Pancreas (tissue), 10 donors: ENCODE results near the gene NKX1-1. TPM values are rescaled to one million over a fixed set of nuclear protein-coding genes. Genes with fewer than 3 reads are reported as not detected.

Experiments used
- ATAC-seq, 4 donors: fragments of 200-7000 bp; cut with Tn5 transposase; one replicate each; pipeline versions ENCODE4 v1.8.0 to v1.9.1; 2020; ENCODE audit warnings: mild to moderate bottlenecking in 4 of 4, moderate library complexity in 4 of 4
- DNase-seq, 6 donors: peaks; one replicate each; pipeline ENCODE4 v3.0.0-alpha.2; 2020
- FAIRE-seq: peaks from 2 replicates; lab custom pipeline; 2012; peaks lifted over from hg19 to GRCh38; lab: Jason Lieb, UNC
- H3K27ac ChIP-seq, 4 donors: fragments of 200-600 bp; sonication (generic); 1 replicate in 3 of 4; 2 replicates in 1 of 4; pipeline versions ENCODE4 v1.5.0 to v1.8.0; 2020
- H3K27me3 ChIP-seq, 4 donors: fragments of 200-600 bp; one replicate each; pipeline ENCODE4 v1.8.0; 2021
- H3K36me3 ChIP-seq, 3 donors: fragments of 200-600 bp; sonication (generic) in 1 of 3; one replicate each; pipeline versions ENCODE4 v1.5.0 to v1.8.0; 2020 to 2021
- H3K4me1 ChIP-seq, 3 donors: fragments of 200-600 bp; one replicate each; pipeline ENCODE4 v1.8.0; 2021
- H3K4me3 ChIP-seq, 4 donors: fragments of 200-600 bp; sonication (generic) in 2 of 4; one replicate each; pipeline versions ENCODE4 v1.5.0 to v1.8.0; 2020 to 2021
- H3K9me3 ChIP-seq, 4 donors: fragments of 200-600 bp; one replicate each; pipeline ENCODE4 v1.8.0; 2021
- CTCF ChIP-seq, 4 donors: fragments of 200-600 bp; sonication (generic) in 3 of 4; IDR thresholded peaks; one replicate each; pipeline versions ENCODE4 v1.5.0 to v1.8.0; 2021; ENCODE audit warnings: antibody characterized with exemption in 4 of 4
- WGBS, 2 donors: extraction: QIAGEN DNeasy Blood & Tissue Kit; methylation state at CpG; one replicate each; pipeline ENCODE4 v1.1.7; 2013; 5-methylcytosine and 5-hydroxymethylcytosine counted together
- intact Hi-C, 3 donors: fragments of 100-400 bp; cut with DNase I; formaldehyde crosslinking; loops; one replicate each; pipeline versions ENCODE4 v1.11.1 to v1.14.2; 2022
- polyA plus RNA-seq, 2 donors: library from polyadenylated mRNA; stranded (reverse); fragments of 200-250 nt; gene quantifications; one replicate each; pipeline ENCODE4 v1.2.3, GENCODE V29; 2013
- total RNA-seq, 6 donors: library from RNA; stranded (reverse); fragmentation: NEBNext Ultra II Directional in 4 of 6; extraction: Animal tissue kit (Norgen Biotek cat#: 25700) in 4 of 6; gene quantifications; one replicate each; pipeline versions ENCODE4 v1.2.1 to v1.2.4, GENCODE V29; 2021 to 2023
- donor health status: healthy with polysubstance abuse.
- donor health status: DM: no; HTN: no; CAD: no; lungs with moderate emphysema.
- donor health status: DM: no; HTN: no; CAD: no.
- donor health status: control.
- donor health status: control.
- donor health status: Bipolar disorder and iron deficiency.
- donor health status: DM: yes; HTN: yes; CAD: no.
- donor health status: DM: no; HTN: no; CAD: no.
- donor health status: DM: no; HTN: no; CAD: no.
- donor health status: DM: yes; HTN: yes; CAD: no.

Gene NKX1-1
- total and polyA plus RNA-seq, 8 donors, result not detected

GRCh38 chr4:1361431-1361830, 44.8 kb downstream of the NKX1-1 start:
- no peaks in the 10 kb centered on the region for H3K9me3 ChIP-seq
- ATAC-seq, result no peak
- H3K4me1 ChIP-seq, result no peaks in the 10 kb centered on the region
- DNase-seq, result peak in 1 of 6 donors; percentile 58
- WGBS, 2 donors, result 83 to 92% methylated on average over 18 of the region's 18 CpGs
- intact Hi-C loops, result no loop called here
- no peak overlapping the region for H3K27ac ChIP-seq
- TF ChIP-seq CTCF (IDR thresholded peaks at IDR 0.05), result no peak
- FAIRE-seq, result no peak
- no peaks in the 10 kb centered on the region for H3K36me3 ChIP-seq
- H3K27me3 ChIP-seq, result no peaks in the 10 kb centered on the region
- H3K4me3 ChIP-seq, result no peak overlapping the region

DNA sequence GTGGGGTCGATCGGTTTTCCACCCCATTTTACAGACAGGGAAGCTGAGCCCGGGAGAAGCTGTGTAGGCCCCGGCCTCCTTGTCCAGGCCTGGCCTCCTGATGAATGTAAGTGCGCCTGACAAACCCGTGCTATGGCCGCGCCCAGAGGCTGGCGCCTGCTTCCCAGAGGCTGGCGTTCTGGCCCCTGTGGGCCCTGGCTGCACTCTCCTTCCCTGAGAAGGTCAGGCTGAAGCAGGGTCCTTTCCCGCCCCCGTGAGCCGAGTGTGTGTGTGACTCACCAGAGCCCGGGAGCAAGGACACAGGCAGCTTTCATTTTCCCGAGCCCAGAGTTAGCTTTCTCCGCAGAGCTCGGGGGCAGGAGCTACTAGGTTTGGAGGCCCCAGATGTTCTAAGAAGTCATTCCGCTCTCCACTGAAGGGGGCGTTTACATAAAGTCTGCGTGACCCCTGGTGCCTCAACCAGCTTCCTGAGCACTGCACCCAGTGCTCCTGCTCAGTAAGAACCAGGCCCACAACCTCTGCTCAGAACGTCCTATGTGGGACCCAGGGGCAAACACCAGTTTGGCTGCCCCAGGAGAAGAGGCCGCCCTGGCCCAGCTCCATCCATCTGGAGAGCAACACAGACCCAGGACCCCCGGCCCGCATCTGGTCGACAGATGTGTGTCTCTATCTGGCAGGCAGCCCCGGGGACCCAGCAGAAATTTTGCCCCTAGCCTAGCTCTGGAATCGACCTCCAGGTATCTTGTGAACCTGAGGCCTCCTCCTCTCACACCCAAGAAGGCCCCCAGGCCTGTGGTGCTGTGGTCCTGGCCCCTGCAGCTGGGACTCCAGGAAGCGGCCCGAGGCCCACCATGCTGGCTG, 45.6 kb downstream of the NKX1-1 start:
- Histone ChIP-seq H3K4me1 (no peaks in the 10 kb centered on the region), H3K9me3 (no peaks in the 10 kb centered on the region), H3K27ac (no peak overlapping the region), H3K36me3 (peaks cover 0 to 2% (median 0%) of the 10 kb centered on the region in 3 donors), H3K4me3 (no peak overlapping the region), H3K27me3 (no peaks in the 10 kb centered on the region)
- peak in 1 of 4 donors; percentile 41 for ATAC-seq
- FAIRE-seq, result no peak
- intact Hi-C loops, result no loop called here
- 86% methylated on average over 29 of the region's 29 CpGs for WGBS, 2 donors
- TF ChIP-seq CTCF (IDR thresholded peaks at IDR 0.05), result no peak
- peak in 1 of 6 donors; percentile 74 for DNase-seq

GRCh38 chr4:1359976-1360375, 46.3 kb downstream of the NKX1-1 start:
- Histone ChIP-seq H3K9me3 (no peaks in the 10 kb centered on the region), H3K4me1 (no peaks in the 10 kb centered on the region), H3K4me3 (no peak overlapping the region), H3K27ac (no peak overlapping the region), H3K36me3 (peaks cover 0 to 8% (median 0%) of the 10 kb centered on the region in 3 donors), H3K27me3 (no peaks in the 10 kb centered on the region)
- DNase-seq (peak in 1 of 6 donors; percentile 38), FAIRE-seq (no peak), ATAC-seq (no peak)
- intact Hi-C loops, result loop anchor here in 1 of 3 donors (5.0 to 10.0 kb wide), 2 partner anchors 157 to 265 kb away; no protein-coding TSS in a partner anchor
- WGBS, 2 donors, result 91 to 93% methylated on average over 16 of the region's 16 CpGs
- TF ChIP-seq CTCF (IDR thresholded peaks at IDR 0.05), result no peak

DNA sequence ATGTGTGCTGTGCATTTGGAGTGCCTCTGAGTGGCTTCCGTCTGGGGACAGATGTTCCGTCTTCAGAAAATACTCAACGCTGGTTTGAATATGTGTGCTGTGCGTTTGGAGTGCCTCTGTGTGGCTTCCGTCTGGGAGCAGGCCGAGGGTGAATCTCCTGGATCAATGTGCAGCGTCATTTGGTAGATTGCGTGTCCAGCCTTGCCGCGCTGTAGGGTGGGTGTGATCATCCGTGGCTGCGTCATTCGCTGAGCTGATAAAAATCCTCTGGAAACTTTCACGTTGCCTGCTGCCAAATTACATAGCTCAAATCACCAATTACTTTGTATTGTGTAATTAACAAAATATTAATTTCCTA, 47.1 kb downstream of the NKX1-1 start:
- ATAC-seq, result no peak
- FAIRE-seq, result no peak
- Histone ChIP-seq H3K36me3 (peaks cover 0 to 8% (median 0%) of the 10 kb centered on the region in 3 donors), H3K27me3 (no peaks in the 10 kb centered on the region), H3K27ac (no peak overlapping the region), H3K9me3 (no peaks in the 10 kb centered on the region), H3K4me1 (no peaks in the 10 kb centered on the region), H3K4me3 (no peak overlapping the region)
- intact Hi-C loops, result loop anchor here in 1 of 3 donors (5.0 to 10.0 kb wide), 2 partner anchors 158 to 266 kb away; no protein-coding TSS in a partner anchor
- TF ChIP-seq CTCF (IDR thresholded peaks at IDR 0.05), result no peak
- WGBS, 2 donors, result 81 to 91% methylated on average over 14 of the region's 14 CpGs
- peak in 1 of 6 donors; percentile 13 for DNase-seq
